ENCODE measurements around the gene ARHGAP45. TPM values are rescaled to one million over a fixed set of nuclear protein-coding genes. Genes with fewer than 3 reads are reported as not detected.

Gene ARHGAP45
- total and polyA plus RNA-seq, 12 donors: 1.9 to 27.4 (median 4.3) TPM

GRCh38 chr19:1073956-1074517 is 7.1 kb downstream of the ARHGAP45 start:
- peaks cover 0 to 76% (median 13%) of the 10 kb centered on the region in 9 donors for H3K4me1 ChIP-seq
- peaks cover 16 to 41% (median 30%) of the 10 kb centered on the region in 7 donors for H3K27me3 ChIP-seq
- TF ChIP-seq CTCF (IDR thresholded peaks at IDR 0.05): no peak
- ATAC-seq: peak in 1 of 8 donors; percentile 6
- peaks cover 0 to 55% (median 0%) of the 10 kb centered on the region in 9 donors for H3K36me3 ChIP-seq
- H3K27ac ChIP-seq: peak overlapping the region in 2 of 10 donors; percentile 19 to 81
- H3K9me3 ChIP-seq: no peaks in the 10 kb centered on the region
- 85% methylated on average over 27 to 28 of the region's 28 CpGs for WGBS, 2 donors
- DNase-seq: no peak
- intact Hi-C loops (cut with DNase I): no loop called here
- peak overlapping the region in 4 of 10 donors; percentile 15 to 40 (median 33) for H3K4me3 ChIP-seq

DNA sequence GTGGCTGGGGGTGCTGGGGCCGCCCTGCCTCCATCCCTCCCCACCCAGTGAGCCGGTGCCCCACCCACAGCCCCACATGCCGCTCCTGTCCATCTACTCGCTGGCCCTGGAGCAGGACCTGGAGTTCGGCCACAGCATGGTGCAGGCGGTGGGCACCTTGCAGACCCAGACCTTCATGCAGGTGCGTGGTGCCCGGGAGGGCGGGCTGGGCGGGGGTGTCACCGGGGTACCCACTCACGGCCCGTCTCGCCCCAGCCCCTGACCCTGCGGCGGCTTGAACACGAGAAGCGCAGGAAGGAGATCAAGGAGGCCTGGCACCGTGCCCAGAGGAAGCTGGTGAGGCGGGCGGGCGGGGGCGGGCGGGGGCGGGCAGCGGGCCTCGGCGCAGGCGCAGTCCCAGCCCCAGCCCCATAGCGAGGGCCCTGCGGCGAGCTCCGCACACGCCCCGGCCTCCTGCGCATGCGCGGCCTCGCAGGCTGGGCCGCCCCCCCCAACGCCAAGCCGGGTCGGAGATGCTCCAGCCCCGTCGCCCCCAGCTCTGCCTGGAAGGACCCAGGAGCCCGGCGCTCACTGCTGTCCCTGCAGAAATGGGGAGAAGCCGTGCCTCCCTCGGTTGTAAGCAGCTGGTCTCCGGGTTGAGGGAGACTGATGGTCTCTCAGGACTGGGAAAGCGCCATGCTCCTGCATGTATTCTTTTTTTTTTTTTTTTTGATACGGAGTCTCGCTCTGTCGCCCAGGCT is 7.7 kb downstream of the ARHGAP45 start:
- H3K4me1 ChIP-seq: peaks cover 0 to 70% (median 8%) of the 10 kb centered on the region in 9 donors
- intact Hi-C loops (cut with DNase I): no loop called here
- DNase-seq: peak; percentile 78 to 85
- H3K4me3 ChIP-seq: peak overlapping the region in 5 of 10 donors; percentile 13 to 40 (median 29)
- H3K9me3 ChIP-seq: no peaks in the 10 kb centered on the region
- peak overlapping the region in 2 of 10 donors; percentile 19 to 81 for H3K27ac ChIP-seq
- WGBS, 2 donors: 63 to 69% methylated on average over 51 to 54 of the region's 54 CpGs
- ATAC-seq: peak; percentile 26 to 54 (median 42)
- peaks cover 10 to 34% (median 23%) of the 10 kb centered on the region in 7 donors for H3K27me3 ChIP-seq
- TF ChIP-seq CTCF (IDR thresholded peaks at IDR 0.05): no peak
- H3K36me3 ChIP-seq: peaks cover 0 to 62% (median 0%) of the 10 kb centered on the region in 9 donors

DNA sequence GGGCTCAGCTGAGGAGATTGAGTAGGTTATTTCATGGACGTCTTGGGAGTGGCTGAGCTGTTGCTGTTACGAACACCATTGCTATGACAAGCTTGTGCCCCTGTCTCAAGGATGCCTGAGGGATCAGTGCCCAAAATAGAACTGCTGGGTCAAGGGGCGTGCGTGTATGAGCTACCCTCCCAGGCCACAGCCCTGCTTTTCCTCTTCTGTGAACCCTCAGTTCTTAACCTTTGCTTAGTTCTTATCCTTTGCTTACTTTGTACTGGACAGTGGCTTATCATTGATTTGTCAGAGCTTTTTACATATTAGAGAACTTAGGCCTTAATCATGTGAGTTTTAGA is 9.0 kb downstream of the ARHGAP45 start:
- DNase-seq: no peak
- peak overlapping the region in 1 of 10 donors; percentile 75 for H3K27ac ChIP-seq
- no peak overlapping the region for H3K4me3 ChIP-seq
- no peaks in the 10 kb centered on the region for H3K9me3 ChIP-seq
- no peak for TF ChIP-seq CTCF (IDR thresholded peaks at IDR 0.05)
- intact Hi-C loops (cut with DNase I): no loop called here
- H3K27me3 ChIP-seq: peaks cover 2 to 21% (median 10%) of the 10 kb centered on the region in 7 donors
- peaks cover 0 to 57% (median 5%) of the 10 kb centered on the region in 9 donors for H3K4me1 ChIP-seq
- no peak for ATAC-seq
- H3K36me3 ChIP-seq: peaks cover 0 to 62% (median 0%) of the 10 kb centered on the region in 9 donors
- WGBS, 2 donors: 75 to 87% methylated on average over 4 of the region's 4 CpGs

- H3K4me1 ChIP-seq: peaks cover 0 to 60% (median 0%) of the 10 kb centered on the region in 9 donors
- H3K4me3 ChIP-seq: peak overlapping the region in 1 of 10 donors; percentile 40
- peak in 6 of 8 donors; percentile 28 to 55 (median 45) for ATAC-seq
- H3K9me3 ChIP-seq: no peaks in the 10 kb centered on the region
- peaks cover 0 to 12% (median 2%) of the 10 kb centered on the region in 7 donors for H3K27me3 ChIP-seq
- 56 to 60% methylated on average over 16 of the region's 16 CpGs for WGBS, 2 donors
- no peak for TF ChIP-seq CTCF (IDR thresholded peaks at IDR 0.05)
- H3K36me3 ChIP-seq: peaks cover 0 to 64% (median 0%) of the 10 kb centered on the region in 9 donors
- intact Hi-C loops (cut with DNase I): no loop called here
- peak; percentile 42 to 65 for DNase-seq
- peak overlapping the region in 1 of 10 donors; percentile 75 for H3K27ac ChIP-seq
Measured at GRCh38 chr19:1076951-1077350, 10.0 kb downstream of the ARHGAP45 start.

Measured in heart right ventricle (tissue), 16 donors.